HFF-Myc (cell line): ENCODE data around the gene PTPRE.

Source experiments
- DNase-seq: peaks from one replicate; pipeline ENCODE4 v3.0.0-alpha.2; 2011; ENCODE audit warnings: low read depth; ENCODE audit errors: extremely low read depth
- H3K4me3 ChIP-seq: replicated peaks from 2 replicates; pipeline ENCODE4 v1.5.1; 2011; ENCODE audit warnings: low read depth, mild to moderate bottlenecking, control low read depth, low read length
- TF ChIP-seq, protein P1 (sequence below): IDR thresholded peaks from 2 replicates; pipeline ENCODE4 v1.5.1; 2012; ENCODE audit warnings: mild to moderate bottlenecking, low read depth, low read length, control low read depth; ENCODE audit errors: missing control alignments

Gene PTPRE

DNA sequence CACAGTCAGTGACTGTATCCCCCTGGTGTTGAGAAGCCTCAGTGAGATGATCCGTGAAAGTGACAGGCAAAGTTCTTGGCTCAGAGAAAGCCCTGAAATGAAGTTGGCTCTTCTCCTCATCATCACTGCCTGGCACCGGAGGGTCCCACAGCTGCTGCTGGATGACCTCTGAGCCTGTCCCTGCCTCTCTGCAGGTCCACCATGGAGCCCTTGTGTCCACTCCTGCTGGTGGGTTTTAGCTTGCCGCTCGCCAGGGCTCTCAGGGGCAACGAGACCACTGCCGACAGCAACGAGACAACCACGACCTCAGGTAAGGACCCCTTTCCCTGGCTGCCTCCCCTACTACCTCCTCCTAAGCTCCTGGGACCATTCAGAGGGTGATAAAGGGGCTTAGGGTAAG, 133.8 kb downstream of the PTPRE start:
- TF ChIP-seq, protein P1, sequence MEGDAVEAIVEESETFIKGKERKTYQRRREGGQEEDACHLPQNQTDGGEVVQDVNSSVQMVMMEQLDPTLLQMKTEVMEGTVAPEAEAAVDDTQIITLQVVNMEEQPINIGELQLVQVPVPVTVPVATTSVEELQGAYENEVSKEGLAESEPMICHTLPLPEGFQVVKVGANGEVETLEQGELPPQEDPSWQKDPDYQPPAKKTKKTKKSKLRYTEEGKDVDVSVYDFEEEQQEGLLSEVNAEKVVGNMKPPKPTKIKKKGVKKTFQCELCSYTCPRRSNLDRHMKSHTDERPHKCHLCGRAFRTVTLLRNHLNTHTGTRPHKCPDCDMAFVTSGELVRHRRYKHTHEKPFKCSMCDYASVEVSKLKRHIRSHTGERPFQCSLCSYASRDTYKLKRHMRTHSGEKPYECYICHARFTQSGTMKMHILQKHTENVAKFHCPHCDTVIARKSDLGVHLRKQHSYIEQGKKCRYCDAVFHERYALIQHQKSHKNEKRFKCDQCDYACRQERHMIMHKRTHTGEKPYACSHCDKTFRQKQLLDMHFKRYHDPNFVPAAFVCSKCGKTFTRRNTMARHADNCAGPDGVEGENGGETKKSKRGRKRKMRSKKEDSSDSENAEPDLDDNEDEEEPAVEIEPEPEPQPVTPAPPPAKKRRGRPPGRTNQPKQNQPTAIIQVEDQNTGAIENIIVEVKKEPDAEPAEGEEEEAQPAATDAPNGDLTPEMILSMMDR, result no peak
- H3K4me3 ChIP-seq, result no peak overlapping the region
- no peak for DNase-seq

DNA sequence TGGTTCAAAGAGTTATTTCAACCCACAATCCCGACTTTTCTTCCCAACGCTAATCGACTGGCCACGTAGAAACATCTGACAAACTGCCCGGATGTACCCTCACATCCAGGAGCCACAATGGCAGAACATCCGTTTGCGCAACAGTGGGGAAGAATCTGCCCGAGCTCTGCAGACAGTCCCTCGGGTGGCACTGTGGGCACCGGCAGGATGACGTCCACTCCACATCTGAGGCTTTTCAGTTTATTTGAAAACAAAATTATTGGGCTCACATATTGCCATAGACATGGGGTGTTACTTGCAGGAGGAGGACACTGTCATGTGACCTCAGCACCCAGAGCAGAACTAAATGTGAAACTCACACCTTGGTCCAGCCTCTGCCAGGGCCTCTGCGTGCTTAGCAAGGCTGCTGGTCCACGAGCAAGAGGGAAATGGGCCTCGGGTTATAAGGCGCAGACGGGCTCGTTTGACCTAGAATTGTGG, 135.3 kb downstream of the PTPRE start:
- TF ChIP-seq, protein P1, result no peak
- DNase-seq, result no peak
- H3K4me3 ChIP-seq, result no peak overlapping the region

DNA sequence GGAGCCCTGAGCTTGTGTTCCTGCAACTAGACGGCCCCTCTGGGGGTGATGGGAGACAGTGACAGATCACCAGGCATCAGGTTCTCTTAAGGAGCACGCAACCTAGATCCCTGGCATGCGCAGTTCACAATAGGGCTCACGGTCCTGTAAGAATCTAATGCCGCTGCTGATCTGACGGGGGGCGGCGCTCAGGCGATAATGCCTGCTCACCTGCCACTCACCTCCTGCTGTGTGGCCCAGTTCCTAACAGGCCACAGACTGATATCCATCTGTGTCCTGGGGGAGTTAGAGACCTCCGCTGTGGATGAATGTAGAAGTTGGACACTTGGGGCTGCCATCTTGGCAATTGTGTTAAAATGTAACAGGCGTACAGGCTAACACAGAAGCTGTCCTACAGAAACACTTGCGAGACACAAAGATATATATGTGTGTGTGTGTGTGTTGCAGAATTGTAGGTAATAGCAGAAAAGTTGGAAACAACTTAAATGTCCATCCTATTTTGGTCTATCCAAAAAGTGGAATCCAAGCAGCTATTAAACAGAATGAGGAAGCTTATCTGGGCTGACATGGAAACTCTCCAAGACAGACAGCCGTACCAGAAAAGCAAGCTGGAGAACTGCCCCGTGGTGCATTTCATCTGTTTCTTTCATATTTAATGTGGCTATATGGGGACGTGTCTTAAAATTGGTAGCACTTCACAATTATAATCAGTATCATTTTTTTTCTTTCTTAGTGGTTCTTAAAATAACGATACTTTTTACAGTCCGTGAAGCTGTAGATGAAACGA, 136.5 kb downstream of the PTPRE start:
- H3K4me3 ChIP-seq, result no peak overlapping the region
- DNase-seq, result no peak
- TF ChIP-seq, protein P1, result no peak

DNA sequence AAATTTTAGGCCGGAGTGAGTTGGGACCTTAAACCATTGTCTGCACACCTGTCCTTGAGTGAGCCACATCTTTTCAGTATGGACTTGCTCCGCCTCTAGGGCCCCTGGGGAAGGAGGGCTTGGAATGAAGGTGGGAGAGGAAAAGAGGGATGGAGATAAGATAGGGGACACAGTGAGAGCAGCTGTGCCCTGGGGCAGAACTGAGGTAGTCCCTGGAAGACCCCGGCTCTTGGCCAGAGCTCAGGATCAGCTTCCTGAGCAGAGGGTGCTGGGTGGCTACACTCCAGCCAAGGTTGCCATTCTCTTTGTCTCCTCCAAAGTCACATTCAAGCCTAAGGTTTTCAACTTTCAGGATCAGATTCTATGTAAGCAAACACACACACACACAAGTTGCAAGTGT, 137.3 kb downstream of the PTPRE start:
- DNase-seq, result no peak
- no peak overlapping the region for H3K4me3 ChIP-seq
- TF ChIP-seq, protein P1, result no peak

DNA sequence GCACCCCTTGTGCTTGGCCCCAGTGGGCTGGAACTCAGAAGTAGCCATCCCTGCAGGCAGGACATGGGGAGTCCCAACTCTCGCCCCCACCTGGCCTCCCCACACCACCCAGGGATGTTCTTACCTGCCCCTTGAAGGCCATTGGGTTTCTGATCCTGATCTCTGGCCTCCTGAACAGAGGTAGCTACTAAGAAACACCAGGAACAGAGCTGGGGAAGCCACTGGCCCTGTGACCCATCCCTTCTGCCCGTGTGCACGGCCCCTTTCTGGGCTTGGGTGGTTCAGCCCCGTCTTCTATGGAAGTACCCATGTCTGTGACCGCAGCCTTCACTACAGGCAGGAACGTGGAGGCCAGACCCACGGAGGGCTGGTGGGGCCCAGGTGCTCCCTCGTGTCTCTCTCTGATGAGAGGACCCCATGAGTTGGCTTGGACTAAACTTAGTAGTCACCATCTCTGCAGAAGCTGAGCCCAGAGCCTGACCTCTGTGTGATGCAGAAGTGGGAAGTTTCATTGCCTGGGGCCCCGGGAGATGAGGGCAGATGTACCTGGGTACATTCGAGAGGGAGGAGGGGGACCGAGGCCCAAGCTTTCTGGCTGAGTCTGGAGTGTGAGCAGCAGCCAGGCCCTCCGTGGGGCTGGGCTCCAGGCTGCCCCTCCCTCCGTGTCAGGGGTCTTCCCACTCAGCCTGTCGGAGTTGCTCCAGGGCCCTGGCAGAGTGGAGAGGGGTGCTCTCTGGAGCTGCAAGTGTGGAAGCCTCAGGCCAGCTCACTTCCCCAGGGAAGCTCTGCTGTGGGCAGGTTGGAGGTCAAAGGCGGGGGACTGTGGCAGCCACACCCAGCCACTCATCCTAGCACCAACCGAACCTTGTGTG, 138.3 kb downstream of the PTPRE start:
- H3K4me3 ChIP-seq, result no peak overlapping the region
- TF ChIP-seq, protein P1, result no peak

DNA sequence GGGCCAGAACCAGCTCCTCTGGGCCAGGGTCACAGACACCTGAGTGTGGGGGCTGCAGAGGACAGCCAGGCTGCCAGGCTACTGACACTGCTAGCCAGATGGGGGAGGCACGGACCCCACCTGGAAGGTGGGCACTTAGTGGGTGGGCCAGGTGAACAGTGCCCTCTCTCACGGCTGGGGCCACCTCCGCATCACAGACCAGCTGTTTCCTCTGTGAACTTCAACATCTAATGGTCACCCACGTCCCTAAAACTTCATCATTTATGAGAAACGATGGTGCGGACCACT, 138.9 kb downstream of the PTPRE start:
- TF ChIP-seq, protein P1, result no peak
- H3K4me3 ChIP-seq, result no peak overlapping the region
- DNase-seq, result no peak

More for the DNA sequence above, 138.3 kb downstream of the PTPRE start:
- no peak for DNase-seq
